KMS-11 (cell line): ENCODE results near the gene CLIC3.
A peak's percentile ranks its signal among the peaks of the same experiment; 100 is the strongest.

Experiments
- H2AFZ ChIP-seq: fragments of 200-600 bp; sonication (generic); 2 replicates; pipeline ENCODE4 v1.6.1; 2016; ENCODE audit warnings: antibody characterized with exemption, mixed run types, low read depth
- H3K27ac ChIP-seq: fragments of 200-600 bp; sonication (generic); 2 replicates; pipeline ENCODE4 v1.6.1; 2016; ENCODE audit warnings: mild to moderate bottlenecking, mixed run types
- H3K27me3 ChIP-seq: fragments of 200-600 bp; sonication (generic); 2 replicates; pipeline ENCODE4 v1.6.1; 2017; ENCODE audit warnings: mild to moderate bottlenecking, low read depth, mixed run types, moderate library complexity; ENCODE audit not compliant: insufficient read depth
- H3K36me3 ChIP-seq: fragments of 200-600 bp; sonication (generic); 2 replicates; pipeline ENCODE4 v1.6.1; 2017; ENCODE audit warnings: mild to moderate bottlenecking, mixed run types; ENCODE audit not compliant: insufficient read depth
- H3K4me1 ChIP-seq: fragments of 200-600 bp; sonication (generic); 2 replicates; pipeline ENCODE4 v1.6.1; 2016; ENCODE audit warnings: mild to moderate bottlenecking, low read depth, mixed run types; ENCODE audit not compliant: poor library complexity, severe bottlenecking
- H3K4me2 ChIP-seq: fragments of 200-600 bp; sonication (generic); 2 replicates; pipeline ENCODE4 v1.7.0; 2016; ENCODE audit warnings: mild to moderate bottlenecking, mixed run types
- H3K4me3 ChIP-seq: fragments of 200-600 bp; sonication (generic); IDR thresholded peaks from 2 replicates; pipeline ENCODE4 v1.6.1; 2017; ENCODE audit warnings: low read depth, low read length, mixed read lengths; ENCODE audit not compliant: insufficient read depth
- H3K79me2 ChIP-seq: fragments of 200-600 bp; sonication (generic); 2 replicates; pipeline ENCODE4 v1.6.1; 2016; ENCODE audit warnings: low read depth, mixed run types; ENCODE audit not compliant: insufficient read depth
- H3K9ac ChIP-seq: fragments of 200-600 bp; sonication (generic); 2 replicates; pipeline ENCODE4 v1.6.1; 2016; ENCODE audit warnings: mild to moderate bottlenecking, mixed run types
- H4K20me1 ChIP-seq: fragments of 200-600 bp; sonication (generic); 2 replicates; pipeline ENCODE4 v1.6.1; 2016; ENCODE audit warnings: mild to moderate bottlenecking, mixed run types; ENCODE audit not compliant: insufficient read depth
- CTCF ChIP-seq: fragments of 200-600 bp; sonication (generic); conservative IDR thresholded peaks from 2 replicates; pipeline ENCODE4 v1.6.1; 2017; ENCODE audit warnings: low read depth, mild to moderate bottlenecking, antibody characterized with exemption, low read length, moderate library complexity, mixed read lengths

Gene CLIC3

GRCh38 chr9:136992819-136993369 is 3.5 kb downstream of the CLIC3 start:
- peak overlapping the region; percentile 89 for H3K4me2 ChIP-seq
- no peak overlapping the region for H3K4me3 ChIP-seq
- H3K36me3 ChIP-seq = no peaks in the 10 kb centered on the region
- no peak for TF ChIP-seq CTCF
- peak overlapping the region; percentile 72; the same call in 1 of the 2 replicates for H2AFZ ChIP-seq
- no peaks in the 10 kb centered on the region for H3K79me2 ChIP-seq
- H3K27ac ChIP-seq = peak overlapping the region; percentile 76
- no peaks in the 10 kb centered on the region for H4K20me1 ChIP-seq
- peaks cover 9% of the 10 kb centered on the region for H3K4me1 ChIP-seq
- peaks cover 47% of the 10 kb centered on the region for H3K27me3 ChIP-seq
- H3K9ac ChIP-seq = peak overlapping the region; percentile 86

GRCh38 chr9:136991993-136992818 is 4.2 kb downstream of the CLIC3 start, which contains the start of gene PAXX:
Gene PAXX (plus strand): TSS chr9:136992422. CDS start chr9:136992444, 22 bp downstream.
- no peak for TF ChIP-seq CTCF
- peaks cover 47% of the 10 kb centered on the region for H3K27me3 ChIP-seq
- no peaks in the 10 kb centered on the region for H4K20me1 ChIP-seq
- H3K4me3 ChIP-seq = no peak within 1 kb of the TSS
- peak within 1 kb of the TSS; percentile 72 for H2AFZ ChIP-seq
- H3K4me1 ChIP-seq = peaks cover 9% of the 10 kb centered on the region
- H3K27ac ChIP-seq = peak within 1 kb of the TSS; percentile 76
- no peaks in the 10 kb centered on the region for H3K79me2 ChIP-seq
- H3K36me3 ChIP-seq = no peaks in the 10 kb centered on the region
- peak within 1 kb of the TSS; percentile 86 for H3K9ac ChIP-seq
- peak within 1 kb of the TSS; percentile 89 for H3K4me2 ChIP-seq

- Histone ChIP-seq H3K4me3 (no peak overlapping the region), H3K79me2 (no peaks in the 10 kb centered on the region), H3K27ac (no peak overlapping the region), H3K36me3 (no peaks in the 10 kb centered on the region), H3K4me2 (no peak overlapping the region), H3K4me1 (peaks cover 9% of the 10 kb centered on the region), H3K27me3 (peaks cover 59% of the 10 kb centered on the region), H3K9ac (no peak overlapping the region), H2AFZ (no peak overlapping the region), H4K20me1 (no peaks in the 10 kb centered on the region)
- TF ChIP-seq CTCF = no peak
Measured at GRCh38 chr9:136990242-136990911, 6.0 kb downstream of the CLIC3 start.

- Histone ChIP-seq H3K4me2 (no peak overlapping the region), H4K20me1 (no peaks in the 10 kb centered on the region), H3K9ac (no peak overlapping the region), H2AFZ (no peak overlapping the region), H3K27ac (no peak overlapping the region), H3K27me3 (peaks cover 74% of the 10 kb centered on the region), H3K36me3 (no peaks in the 10 kb centered on the region), H3K4me1 (peaks cover 9% of the 10 kb centered on the region), H3K79me2 (no peaks in the 10 kb centered on the region), H3K4me3 (no peak overlapping the region)
- no peak for TF ChIP-seq CTCF
Measured at GRCh38 chr9:136988872-136989271, 7.5 kb downstream of the CLIC3 start.
